Right lobe of liver (tissue), 4 donors: ENCODE data around the gene FAM120AOS.

Source experiments
- POLR2A ChIP-seq: fragments of 450-650 bp; IDR thresholded peaks from one replicate; pipeline ENCODE4 v1.6.1; 2017; ENCODE audit warnings: antibody characterized with exemption, mild to moderate bottlenecking
- TF ChIP-seq, protein P1 (sequence below), 4 donors: fragments of 200-600 bp in 3 of 4; fragments of 450-650 bp in 1 of 4; IDR thresholded peaks; one replicate each; pipeline versions ENCODE4 v1.5.1 to v1.8.0; 2016 to 2022; ENCODE audit warnings: antibody characterized with exemption in 4 of 4, mild to moderate bottlenecking in 2 of 4
- donor health status: DM: no; HTN: no; CAD: no.
- donor health status: DM: no; HTN: no; CAD: no.
- donor health status: DM: no; HTN: yes; CAD: no.

DNA sequence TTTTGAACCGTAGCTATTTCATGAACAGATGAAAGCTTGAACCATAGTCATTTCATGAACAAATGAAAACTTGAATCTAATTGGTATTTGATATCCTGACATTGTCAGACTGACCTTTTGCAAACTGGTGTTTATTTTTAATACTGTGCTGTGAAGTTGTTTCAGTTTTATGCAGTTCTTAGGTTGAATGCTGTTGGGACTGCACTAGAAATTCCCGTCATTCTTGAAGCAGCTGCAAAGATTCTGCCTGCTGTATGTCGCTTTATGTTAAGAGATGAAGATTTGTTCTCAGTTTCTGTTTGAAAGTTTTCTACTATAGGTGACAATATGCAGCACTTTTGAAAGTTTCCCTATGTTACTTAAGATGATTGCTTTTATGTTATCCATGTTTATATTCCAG lies 22.5 kb upstream of the FAM120AOS start:
- TF ChIP-seq, protein P1, sequence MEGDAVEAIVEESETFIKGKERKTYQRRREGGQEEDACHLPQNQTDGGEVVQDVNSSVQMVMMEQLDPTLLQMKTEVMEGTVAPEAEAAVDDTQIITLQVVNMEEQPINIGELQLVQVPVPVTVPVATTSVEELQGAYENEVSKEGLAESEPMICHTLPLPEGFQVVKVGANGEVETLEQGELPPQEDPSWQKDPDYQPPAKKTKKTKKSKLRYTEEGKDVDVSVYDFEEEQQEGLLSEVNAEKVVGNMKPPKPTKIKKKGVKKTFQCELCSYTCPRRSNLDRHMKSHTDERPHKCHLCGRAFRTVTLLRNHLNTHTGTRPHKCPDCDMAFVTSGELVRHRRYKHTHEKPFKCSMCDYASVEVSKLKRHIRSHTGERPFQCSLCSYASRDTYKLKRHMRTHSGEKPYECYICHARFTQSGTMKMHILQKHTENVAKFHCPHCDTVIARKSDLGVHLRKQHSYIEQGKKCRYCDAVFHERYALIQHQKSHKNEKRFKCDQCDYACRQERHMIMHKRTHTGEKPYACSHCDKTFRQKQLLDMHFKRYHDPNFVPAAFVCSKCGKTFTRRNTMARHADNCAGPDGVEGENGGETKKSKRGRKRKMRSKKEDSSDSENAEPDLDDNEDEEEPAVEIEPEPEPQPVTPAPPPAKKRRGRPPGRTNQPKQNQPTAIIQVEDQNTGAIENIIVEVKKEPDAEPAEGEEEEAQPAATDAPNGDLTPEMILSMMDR (IDR thresholded peaks at IDR 0.05): no peak
- TF ChIP-seq POLR2A: no peak
